Endothelial cell of umbilical vein (primary cell): ENCODE results near the gene BMERB1. TPM values are rescaled to one million over a fixed set of nuclear protein-coding genes. Genes with fewer than 3 reads are reported as not detected.

Source experiments
- BruUV-seq: library from RNA; stranded (reverse); fragments of 400-500 nt; replicated peaks from 2 replicates; lab custom pipeline; 2021; lab: Mats Ljungman, UMichigan
- CTCF ChIA-PET: fragments of 300-600, 350-600 bp; sonication (Branson Sonifier 250); formaldehyde crosslinking; loops from one replicate; lab custom pipeline; 2021; ENCODE audit warnings: antibody characterized with exemption, inconsistent platforms; lab: Charles Lee
- POLR2A ChIA-PET: fragments of 300-600, 350-600 bp; sonication (Branson Sonifier 250); formaldehyde crosslinking; loops from one replicate; lab custom pipeline; 2021; ENCODE audit warnings: antibody characterized with exemption, inconsistent platforms; lab: Charles Lee
- DNase-seq: peaks from one replicate; pipeline ENCODE4 v3.0.0-alpha.2; 2011; ENCODE audit warnings: low read depth, low spot score
- FAIRE-seq: peaks from 2 replicates; lab custom pipeline; 2011; peaks lifted over from hg19 to GRCh38; lab: Jason Lieb, UNC
- H2AFZ ChIP-seq: 2 replicates; pipeline ENCODE4 v1.6.0; 2012; ENCODE audit warnings: low read depth, low read length, control low read depth, inconsistent platforms
- H3K27ac ChIP-seq: 2 replicates; pipeline ENCODE4 v1.5.1; 2011; ENCODE audit warnings: low read depth, mild to moderate bottlenecking, control low read depth, low read length, moderate library complexity; ENCODE audit not compliant: insufficient read depth
- H3K27me3 ChIP-seq, 2 experiments: 2 replicates each; pipeline versions ENCODE4 v1.6.0 to v1.6.1; 2011; ENCODE audit warnings: low read length in 2 of 2, mixed read lengths in 1 of 2; ENCODE audit not compliant: control insufficient read depth in 2 of 2, insufficient read depth in 2 of 2
- H3K36me3 ChIP-seq, 2 experiments: 2 replicates in 1 of 2; 3 replicates in 1 of 2; pipeline ENCODE4 v1.5.1; 2011; ENCODE audit warnings: low read length in 2 of 2, mild to moderate bottlenecking in 1 of 2, moderate library complexity in 1 of 2; ENCODE audit not compliant: control insufficient read depth in 2 of 2, insufficient read depth in 2 of 2; ENCODE audit errors: extremely low read depth in 1 of 2
- H3K4me1 ChIP-seq: 3 replicates; pipeline ENCODE4 v1.5.1; 2011; ENCODE audit warnings: mild to moderate bottlenecking, low read length; ENCODE audit not compliant: control insufficient read depth, insufficient read depth; ENCODE audit errors: extremely low read depth
- H3K4me2 ChIP-seq: 2 replicates; pipeline ENCODE4 v1.6.1; 2011; ENCODE audit warnings: low read length, control low read depth, mixed read lengths; ENCODE audit not compliant: insufficient read depth
- H3K4me3 ChIP-seq, 3 experiments: fragments of 200-600 bp in 1 of 3; sonication (generic), shearing (Covaris generic) in 1 of 3; replicated peaks in 1 of 3; 2 replicates each; pipeline ENCODE4 v1.5.1; 2011 to 2016; ENCODE audit warnings: control low read depth in 3 of 3, low read length in 3 of 3, mild to moderate bottlenecking in 2 of 3, inconsistent platforms in 1 of 3, low read depth in 1 of 3, moderate library complexity in 1 of 3; ENCODE audit not compliant: insufficient read depth in 1 of 3
- H3K79me2 ChIP-seq: 2 replicates; pipeline ENCODE4 v1.6.0; 2012; ENCODE audit warnings: low read length, inconsistent platforms; ENCODE audit not compliant: control insufficient read depth, insufficient read depth
- H3K9ac ChIP-seq: replicated peaks from 2 replicates; pipeline ENCODE3; 2011; ENCODE audit warnings: low read length, control low read depth; ENCODE audit not compliant: insufficient read depth; ENCODE audit errors: extremely low read depth
- H3K9me1 ChIP-seq: replicated peaks from 3 replicates; pipeline ENCODE4 v1.6.0; 2011; ENCODE audit warnings: mild to moderate bottlenecking, low read length; ENCODE audit not compliant: control insufficient read depth, insufficient read depth; ENCODE audit errors: extremely low read depth
- H3K9me3 ChIP-seq: replicated peaks from 2 replicates; pipeline ENCODE4 v1.5.1; 2012; ENCODE audit warnings: low read length, inconsistent platforms; ENCODE audit not compliant: control insufficient read depth, insufficient read depth
- H4K20me1 ChIP-seq: replicated peaks from 2 replicates; pipeline ENCODE3; 2011; ENCODE audit warnings: mild to moderate bottlenecking, low read length; ENCODE audit not compliant: control insufficient read depth, insufficient read depth; ENCODE audit errors: extremely low read depth
- CTCF ChIP-seq, 2 donors: IDR thresholded peaks; 1 replicate in 1 of 2; 2 replicates in 1 of 2; pipeline ENCODE4 v1.5.1; 2011; ENCODE audit warnings: low read length in 2 of 2, mild to moderate bottlenecking in 2 of 2, moderate library complexity in 2 of 2, control low read depth in 1 of 2, inconsistent platforms in 1 of 2, low read depth in 1 of 2; ENCODE audit not compliant: insufficient read depth in 1 of 2; ENCODE audit errors: extremely low read depth in 1 of 2
- EZH2 ChIP-seq: IDR thresholded peaks from 2 replicates; pipeline ENCODE4 v1.6.1; 2012; ENCODE audit warnings: borderline replicate concordance, low read depth, mild to moderate bottlenecking, moderate library complexity, low read length, inconsistent platforms; ENCODE audit not compliant: severe bottlenecking
- FOS ChIP-seq: IDR thresholded peaks from 2 replicates; pipeline ENCODE4 v1.6.1; 2011; ENCODE audit warnings: mild to moderate bottlenecking, low read length, moderate library complexity, borderline replicate concordance; ENCODE audit not compliant: insufficient read depth
- GATA2 ChIP-seq: IDR thresholded peaks from 2 replicates; pipeline ENCODE4 v1.7.0; 2011; ENCODE audit warnings: low read depth, mild to moderate bottlenecking, moderate library complexity, mixed read lengths, low read length; ENCODE audit not compliant: insufficient read length, insufficient read depth
- JUN ChIP-seq: IDR thresholded peaks from 2 replicates; pipeline ENCODE4 v1.6.1; 2011; ENCODE audit warnings: borderline replicate concordance, low read depth; ENCODE audit not compliant: insufficient read length, insufficient read depth
- MAX ChIP-seq: IDR thresholded peaks from 2 replicates; pipeline ENCODE4 v1.6.1; 2011; ENCODE audit not compliant: insufficient read depth, insufficient read length
- MYC ChIP-seq: IDR thresholded peaks from one replicate; pipeline ENCODE4 v1.6.1; 2011; ENCODE audit warnings: mild to moderate bottlenecking, low read depth, low read length
- POLR2A ChIP-seq: IDR thresholded peaks from 2 replicates; pipeline ENCODE4 v1.6.1; 2012; ENCODE audit warnings: low read depth, mild to moderate bottlenecking, control low read depth, low read length
- POLR2AphosphoS5 ChIP-seq: IDR thresholded peaks from 2 replicates; pipeline ENCODE4 v1.6.1; 2012; ENCODE audit warnings: low read depth, mild to moderate bottlenecking, control low read depth, low read length, moderate library complexity; ENCODE audit not compliant: insufficient read depth
- dilution Hi-C: fragments of 300-500 bp; cut with MboI; formaldehyde crosslinking; loops from one replicate; pipeline ENCODE4 v1.15.0; 2019; ENCODE audit warnings: low sequenced_read_pairs; ENCODE audit not compliant: extremely low pct_ligation_motif_present
- intact Hi-C: fragments of 100-400 bp; cut with micrococcal nuclease; formaldehyde crosslinking; loops from one replicate; pipeline ENCODE4 v1.10.0; 2022
- polyA plus RNA-seq, 4 experiments: library from polyadenylated mRNA; depleted of rRNA in 3 of 4; stranded (reverse) in 3 of 4; unstranded in 1 of 4; fragments of >200 nt; gene quantifications; 2 replicates each; pipeline versions ENCODE4 v1.2.1 to v1.2.3, GENCODE V29; 2011 to 2012; ENCODE audit warnings: missing spikeins in 1 of 4
- total RNA-seq: library from RNA; stranded (reverse); gene quantifications from 2 replicates; pipeline ENCODE4 v1.2.3, GENCODE V29; 2021

The BMERB1 gene
- total and polyA plus RNA-seq, 2 donors (not counting 3 experiments of a cell fraction or from before 2014, with no cell fraction given) = 14.1 to 17.4 TPM

GRCh38 chr16:15457400-15457799, 23.0 kb downstream of the BMERB1 start:
- Histone ChIP-seq H3K27me3 (no peaks in the 10 kb centered on the region), H3K9ac (no peak overlapping the region), H3K4me2 (no peak overlapping the region), H3K36me3 (no peaks in the 10 kb centered on the region), H3K9me1 (no peaks in the 10 kb centered on the region), H3K9me3 (no peaks in the 10 kb centered on the region), H3K4me3 (no peak overlapping the region), H2AFZ (no peak overlapping the region), H4K20me1 (no peaks in the 10 kb centered on the region), H3K79me2 (no peaks in the 10 kb centered on the region), H3K27ac (no peak overlapping the region), H3K4me1 (peaks cover 6% of the 10 kb centered on the region)
- intact Hi-C loops (no loop called here), dilution Hi-C loops (no loop called here)
- no peak for FAIRE-seq
- no TSS peak for BruUV-seq
- ChIA-PET CTCF (interaction anchor here (0.8 to 1.4 kb wide), 2 partner anchors 30 kb away, joined by 5 to 6 read pairs; no protein-coding TSS in a partner anchor), POLR2A (no interaction called here)
- TF ChIP-seq MAX (no peak), MYC (no peak), GATA2 (no peak), FOS (no peak), EZH2 (no peak), POLR2A (no peak), JUN (no peak), POLR2AphosphoS5 (no peak), CTCF (IDR thresholded peaks at IDR 0.05; ENCODE audit: extremely low read depth in 1 of 2, insufficient read depth in 1 of 2, low read depth in 1 of 2, low read length in 2 of 2) (no peak)
- no peak for DNase-seq
